Liver (tissue), 3 donors: ENCODE results near the gene ZNF333.

Experiments
- CTCF ChIP-seq: fragments of 150-350 bp; IDR thresholded peaks from 2 replicates; pipeline ENCODE4 v1.5.1; 2017; ENCODE audit warnings: improper control_type of control experiment, low read depth, low read length; ENCODE audit not compliant: missing input control
- HNF4A ChIP-seq, 2 donors: conservative IDR thresholded peaks; 2 replicates each; pipeline ENCODE4 v1.6.1; 2016; ENCODE audit warnings: antibody characterized with exemption in 2 of 2, mild to moderate bottlenecking in 2 of 2
- HNF4G ChIP-seq: IDR thresholded peaks from 2 replicates; pipeline ENCODE4 v1.6.1; 2016; ENCODE audit warnings: antibody characterized with exemption
- JUND ChIP-seq, 2 donors: IDR thresholded peaks; 2 replicates each; pipeline ENCODE4 v1.6.1; 2016; ENCODE audit warnings: antibody characterized with exemption in 2 of 2
- RAD21 ChIP-seq, 2 donors: IDR thresholded peaks; 2 replicates each; pipeline ENCODE4 v1.6.1; 2016; ENCODE audit warnings: antibody characterized with exemption in 2 of 2, mild to moderate bottlenecking in 2 of 2
- REST ChIP-seq: IDR thresholded peaks from 2 replicates; pipeline ENCODE4 v1.6.1; 2016; ENCODE audit warnings: antibody characterized with exemption, mild to moderate bottlenecking
- RXRA ChIP-seq, 2 donors: IDR thresholded peaks; 2 replicates each; pipeline ENCODE4 v1.6.1; 2017 to 2018; ENCODE audit warnings: antibody characterized with exemption in 2 of 2, mild to moderate bottlenecking in 1 of 2
- SP1 ChIP-seq: IDR thresholded peaks from 2 replicates; pipeline ENCODE4 v1.6.1; 2018; ENCODE audit warnings: antibody characterized with exemption, mild to moderate bottlenecking
- TAF1 ChIP-seq: conservative IDR thresholded peaks from 2 replicates; pipeline ENCODE4 v1.6.1; 2016; ENCODE audit warnings: antibody characterized with exemption, mild to moderate bottlenecking
- YY1 ChIP-seq: IDR thresholded peaks from 2 replicates; pipeline ENCODE4 v1.6.1; 2016; ENCODE audit warnings: antibody characterized with exemption, mild to moderate bottlenecking
- donor health status: healthy.
- donor health status: healthy.

GRCh38 chr19:14650161-14650560 is 39.7 kb upstream of the ZNF333 start:
- TF ChIP-seq CTCF (no peak), RXRA (IDR thresholded peaks at IDR 0.05) (no peak), YY1 (no peak), TAF1 (no peak), JUND (IDR thresholded peaks at IDR 0.05) (no peak), RAD21 (IDR thresholded peaks at IDR 0.05) (no peak), REST (no peak), HNF4G (no peak), HNF4A (conservative IDR thresholded peaks at IDR 0.05) (no peak), SP1 (no peak)
